Measurements from ENCODE around the gene SPTBN5.

- TF ChIP-seq, protein P1, sequence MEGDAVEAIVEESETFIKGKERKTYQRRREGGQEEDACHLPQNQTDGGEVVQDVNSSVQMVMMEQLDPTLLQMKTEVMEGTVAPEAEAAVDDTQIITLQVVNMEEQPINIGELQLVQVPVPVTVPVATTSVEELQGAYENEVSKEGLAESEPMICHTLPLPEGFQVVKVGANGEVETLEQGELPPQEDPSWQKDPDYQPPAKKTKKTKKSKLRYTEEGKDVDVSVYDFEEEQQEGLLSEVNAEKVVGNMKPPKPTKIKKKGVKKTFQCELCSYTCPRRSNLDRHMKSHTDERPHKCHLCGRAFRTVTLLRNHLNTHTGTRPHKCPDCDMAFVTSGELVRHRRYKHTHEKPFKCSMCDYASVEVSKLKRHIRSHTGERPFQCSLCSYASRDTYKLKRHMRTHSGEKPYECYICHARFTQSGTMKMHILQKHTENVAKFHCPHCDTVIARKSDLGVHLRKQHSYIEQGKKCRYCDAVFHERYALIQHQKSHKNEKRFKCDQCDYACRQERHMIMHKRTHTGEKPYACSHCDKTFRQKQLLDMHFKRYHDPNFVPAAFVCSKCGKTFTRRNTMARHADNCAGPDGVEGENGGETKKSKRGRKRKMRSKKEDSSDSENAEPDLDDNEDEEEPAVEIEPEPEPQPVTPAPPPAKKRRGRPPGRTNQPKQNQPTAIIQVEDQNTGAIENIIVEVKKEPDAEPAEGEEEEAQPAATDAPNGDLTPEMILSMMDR (IDR thresholded peaks at IDR 0.05): no peak
- TF ChIP-seq POLR2AphosphoS5 (IDR thresholded peaks at IDR 0.05; ENCODE audit: low read depth, low read length): no peak
Observed at GRCh38 chr15:41825145-41825544, 68.7 kb downstream of the SPTBN5 start.
